HG03025 (cell line): Measurements from ENCODE around the gene NLN.
"Not testable (repeated sequence)": the region's sequence is repeated elsewhere in the genome, so short reads cannot be mapped to it uniquely, and the experiment has no call there.

Experiments
- ATAC-seq: cut with Tn5 transposase; IDR thresholded peaks from one replicate; pipeline ENCODE4 v1.9.1; 2021; ENCODE audit warnings: mild to moderate bottlenecking, moderate library complexity; ENCODE audit not compliant: unreplicated experiment, low FRiP score

Gene NLN

DNA sequence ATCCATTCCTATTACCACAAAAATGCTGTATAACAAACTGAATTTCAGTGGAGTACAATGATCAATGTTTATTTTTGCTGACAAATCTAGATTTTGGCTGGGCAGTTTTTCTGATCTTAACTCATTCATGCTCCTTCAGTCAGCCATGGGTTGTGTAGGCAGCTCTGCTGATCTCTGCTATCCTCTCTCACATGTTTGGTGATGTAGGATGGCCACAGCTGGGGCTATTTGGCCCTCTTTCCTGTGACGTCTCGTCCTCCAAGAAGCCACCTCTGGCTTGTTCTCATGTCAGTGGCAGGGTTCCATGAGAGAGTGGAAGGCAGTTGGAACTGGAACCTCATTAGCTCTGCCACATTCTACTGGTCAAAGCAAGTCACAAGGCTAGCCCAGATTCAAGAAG, 8.9 kb downstream of the NLN start:
- ATAC-seq = no peak

DNA sequence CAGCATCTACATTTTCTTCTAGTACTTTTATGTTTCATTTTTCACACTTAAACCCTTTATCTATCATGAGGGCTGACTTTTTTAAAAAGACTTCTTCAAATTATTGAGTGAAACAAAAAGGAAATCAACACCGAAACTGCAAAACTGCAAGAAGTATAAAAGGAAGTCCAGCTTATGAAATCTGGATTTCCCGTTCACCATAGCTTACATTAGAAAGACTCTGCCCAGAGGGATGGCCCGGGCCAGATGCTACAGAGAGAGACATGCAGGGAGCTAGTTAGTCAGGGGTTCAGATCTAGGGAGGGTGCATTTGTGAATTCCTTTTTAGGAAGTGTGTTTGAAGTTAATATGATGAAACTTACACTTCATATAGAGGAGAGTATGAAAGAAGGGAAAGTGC, 10.0 kb downstream of the NLN start:
- ATAC-seq = not testable (repeated sequence)

DNA sequence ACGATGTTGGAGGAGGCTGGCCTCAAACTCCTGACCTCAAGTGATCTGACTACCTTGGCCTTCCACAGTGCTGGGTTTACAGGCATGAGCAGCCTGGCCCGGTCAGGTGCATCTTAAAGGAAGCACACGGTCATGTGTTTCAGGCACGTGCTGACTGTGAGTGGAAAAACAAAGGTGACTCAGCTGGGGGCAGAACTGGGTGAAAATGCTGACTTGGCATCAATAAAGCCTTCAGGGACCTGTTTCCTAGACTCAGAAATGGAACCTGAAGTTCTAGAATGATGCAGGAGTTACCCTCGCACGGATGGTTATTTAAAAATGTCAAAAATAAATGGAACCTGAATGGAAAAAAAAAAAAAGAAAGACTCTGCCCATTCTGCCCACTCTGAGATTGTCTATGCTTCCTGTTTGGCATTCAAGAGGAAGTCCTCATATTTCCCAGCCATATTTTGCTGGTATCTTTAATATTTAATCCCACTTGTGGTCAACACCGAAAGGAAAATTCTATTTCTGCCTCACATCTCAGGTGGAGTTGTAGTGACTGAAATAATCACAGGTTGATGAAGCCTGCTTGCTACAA, 12.3 kb downstream of the NLN start:
- not testable (repeated sequence) for ATAC-seq

- no peak for ATAC-seq
These were observed 12.9 kb downstream of the NLN start for GRCh38 chr5:65734921-65735320.

- ATAC-seq = no peak
These were observed 14.0 kb downstream of the NLN start for GRCh38 chr5:65736011-65736410.

GRCh38 chr5:65737842-65738241, 15.8 kb downstream of the NLN start:
- ATAC-seq = no peak

- ATAC-seq = no peak
These were observed 16.3 kb downstream of the NLN start for GRCh38 chr5:65738305-65738704.

DNA sequence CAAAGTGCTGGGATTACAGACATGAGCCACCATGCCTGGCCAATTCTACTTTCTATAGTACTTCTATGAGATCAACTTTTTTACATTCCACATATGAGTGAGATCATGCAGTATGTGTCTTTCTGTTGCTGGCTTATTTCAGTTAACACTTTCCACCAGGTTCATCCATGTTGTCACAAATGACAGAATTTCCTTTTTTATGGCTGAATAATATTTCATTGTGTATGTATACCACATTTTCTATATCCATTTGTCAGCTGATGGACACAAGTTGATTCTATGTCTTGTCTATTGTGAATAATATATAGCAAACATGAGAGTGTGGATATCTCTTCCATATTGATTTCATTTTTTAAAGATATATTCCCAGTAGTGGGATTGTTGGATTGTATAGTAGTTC, 17.2 kb downstream of the NLN start:
- ATAC-seq = no peak

- ATAC-seq = no peak
These were observed 20.7 kb downstream of the NLN start for GRCh38 chr5:65742565-65743231.

GRCh38 chr5:65749221-65749844, 27.3 kb downstream of the NLN start:
- ATAC-seq = no peak

GRCh38 chr5:65749956-65750355, 28.0 kb downstream of the NLN start:
- no peak for ATAC-seq

- no peak for ATAC-seq
These were observed 28.9 kb downstream of the NLN start for GRCh38 chr5:65750938-65751337.

DNA sequence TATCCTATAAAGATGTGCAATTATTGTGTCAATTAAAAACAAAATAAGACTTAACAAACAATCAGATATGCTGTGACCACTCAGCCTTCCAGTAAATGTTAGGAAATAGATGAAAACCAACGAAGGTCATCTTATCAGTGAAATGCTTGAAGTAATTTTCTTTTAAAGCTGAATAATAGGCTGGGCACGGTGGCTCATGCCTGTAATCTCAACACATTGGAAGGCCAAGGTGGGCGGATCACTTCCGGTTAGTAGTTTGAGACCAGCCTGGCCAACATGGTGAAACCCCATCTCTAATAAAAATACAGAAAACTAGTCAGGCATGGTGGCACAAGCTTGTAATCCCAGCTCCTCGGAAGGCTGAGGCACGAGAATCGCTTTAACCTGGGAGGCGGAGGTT, 31.2 kb downstream of the NLN start:
- no peak for ATAC-seq

GRCh38 chr5:65758546-65759144, 36.6 kb downstream of the NLN start:
- no peak for ATAC-seq

DNA sequence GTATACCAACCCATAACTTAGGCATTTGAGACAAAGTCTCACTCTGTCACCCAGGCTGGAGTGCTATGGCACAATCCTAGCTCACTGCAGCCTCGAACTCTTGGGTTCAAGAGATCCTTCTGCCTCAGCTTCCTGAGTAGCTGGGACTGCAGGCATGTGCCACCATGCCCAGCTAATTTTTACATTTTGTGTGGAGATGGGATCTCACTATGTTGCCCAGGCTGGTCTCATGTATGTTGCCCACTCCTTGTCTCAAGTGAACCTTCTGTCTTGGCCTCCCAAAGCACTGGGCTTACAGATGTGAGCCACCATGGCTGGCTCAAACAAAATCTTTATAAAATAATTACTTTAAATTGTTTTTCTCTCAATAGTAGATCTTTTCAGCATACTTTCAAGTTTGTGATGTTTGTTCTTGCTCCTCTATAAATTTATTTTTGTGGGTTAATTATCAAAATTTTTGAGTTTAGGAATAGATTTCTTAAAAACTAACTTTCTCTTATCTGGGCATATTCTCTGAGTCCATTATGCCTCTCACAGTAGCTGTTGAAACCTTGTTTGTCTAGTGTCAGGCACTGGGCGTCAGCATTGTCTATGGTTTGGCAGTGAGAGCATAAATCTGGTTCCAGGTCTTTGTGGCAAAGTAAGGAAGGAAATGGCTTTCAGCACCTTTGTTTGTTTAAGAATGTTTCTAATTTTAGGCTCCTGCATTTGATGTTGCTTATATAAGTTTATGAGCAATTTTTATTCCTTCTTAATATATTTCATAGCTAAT, 38.7 kb downstream of the NLN start:
- ATAC-seq = no peak

GRCh38 chr5:65762234-65762633, 40.2 kb downstream of the NLN start:
- no peak for ATAC-seq

DNA sequence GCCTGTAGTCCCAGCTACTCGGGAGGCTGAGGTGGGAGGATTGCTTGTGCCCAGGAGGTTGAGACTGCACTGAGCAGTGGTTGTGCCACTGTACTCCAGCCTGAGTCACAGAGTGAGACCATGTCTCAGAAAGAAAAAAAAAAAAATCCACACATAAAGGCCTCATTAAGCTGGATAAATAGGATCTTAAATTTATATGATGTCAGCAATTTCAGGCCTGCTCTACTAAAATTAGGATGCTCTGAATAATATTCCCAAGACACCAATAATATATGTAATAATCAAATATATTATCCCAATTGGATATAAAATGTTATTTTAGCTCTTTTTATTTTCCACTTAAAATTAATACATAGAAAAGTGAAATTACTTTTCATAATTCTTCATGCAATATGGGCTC, 43.6 kb downstream of the NLN start:
- no peak for ATAC-seq

GRCh38 chr5:65766175-65766574, 44.2 kb downstream of the NLN start:
- ATAC-seq = no peak

- no peak for ATAC-seq
These were observed 44.8 kb downstream of the NLN start for GRCh38 chr5:65766781-65767180.

- ATAC-seq = no peak
These were observed 45.6 kb downstream of the NLN start for GRCh38 chr5:65767565-65767964.

GRCh38 chr5:65768723-65769346, 46.8 kb downstream of the NLN start:
- no peak for ATAC-seq
